HepG2 (cell line): ENCODE measurements around the gene POLR2H.

Experiments used
- ASH2L ChIP-seq: fragments of 300-600, 200-600 bp; sonication (generic); IDR thresholded peaks from 2 replicates; pipeline ENCODE4 v1.7.0; 2017; ENCODE audit warnings: low read depth, mild to moderate bottlenecking, moderate library complexity, mixed read lengths, low read length; ENCODE audit not compliant: insufficient read length
- FOXM1 ChIP-seq: sonication (generic); formaldehyde crosslinking; IDR thresholded peaks from 2 replicates; pipeline ENCODE4 v1.5.0; 2020; ENCODE audit warnings: missing genetic modification reagents
- MAX ChIP-seq: IDR thresholded peaks from 2 replicates; pipeline ENCODE4 v1.6.1; 2012; ENCODE audit warnings: inconsistent platforms
- ZNF546 ChIP-seq: sonication (generic); formaldehyde crosslinking; conservative IDR thresholded peaks from 2 replicates; pipeline ENCODE4 v1.8.1; 2023; ENCODE audit warnings: mild to moderate bottlenecking, missing genetic modification reagents

DNA sequence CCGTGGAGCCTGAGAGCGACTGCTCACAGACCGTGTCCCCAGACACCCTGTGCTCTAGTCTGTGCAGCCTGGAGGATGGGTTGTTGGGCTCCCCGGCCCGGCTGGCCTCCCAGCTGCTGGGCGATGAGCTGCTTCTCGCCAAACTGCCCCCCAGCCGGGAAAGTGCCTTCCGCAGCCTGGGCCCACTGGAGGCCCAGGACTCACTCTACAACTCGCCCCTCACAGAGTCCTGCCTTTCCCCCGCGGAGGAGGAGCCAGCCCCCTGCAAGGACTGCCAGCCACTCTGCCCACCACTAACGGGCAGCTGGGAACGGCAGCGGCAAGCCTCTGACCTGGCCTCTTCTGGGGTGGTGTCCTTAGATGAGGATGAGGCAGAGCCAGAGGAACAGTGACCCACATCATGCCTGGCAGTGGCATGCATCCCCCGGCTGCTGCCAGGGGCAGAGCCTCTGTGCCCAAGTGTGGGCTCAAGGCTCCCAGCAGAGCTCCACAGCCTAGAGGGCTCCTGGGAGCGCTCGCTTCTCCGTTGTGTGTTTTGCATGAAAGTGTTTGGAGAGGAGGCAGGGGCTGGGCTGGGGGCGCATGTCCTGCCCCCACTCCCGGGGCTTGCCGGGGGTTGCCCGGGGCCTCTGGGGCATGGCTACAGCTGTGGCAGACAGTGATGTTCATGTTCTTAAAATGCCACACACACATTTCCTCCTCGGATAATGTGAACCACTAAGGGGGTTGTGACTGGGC, 16.8 kb upstream of the POLR2H start:
- TF ChIP-seq ASH2L (no peak), MAX (no peak), FOXM1 (CRISPR knock-in tag) (no peak), ZNF546 (no peak)
